ENCODE data around the gene OBSCN. TPM values are rescaled to one million over a fixed set of nuclear protein-coding genes. Genes with fewer than 3 reads are reported as not detected.

OBSCN gene
- total RNA-seq, 1 donor from 2014 or later = 10.2 TPM

DNA sequence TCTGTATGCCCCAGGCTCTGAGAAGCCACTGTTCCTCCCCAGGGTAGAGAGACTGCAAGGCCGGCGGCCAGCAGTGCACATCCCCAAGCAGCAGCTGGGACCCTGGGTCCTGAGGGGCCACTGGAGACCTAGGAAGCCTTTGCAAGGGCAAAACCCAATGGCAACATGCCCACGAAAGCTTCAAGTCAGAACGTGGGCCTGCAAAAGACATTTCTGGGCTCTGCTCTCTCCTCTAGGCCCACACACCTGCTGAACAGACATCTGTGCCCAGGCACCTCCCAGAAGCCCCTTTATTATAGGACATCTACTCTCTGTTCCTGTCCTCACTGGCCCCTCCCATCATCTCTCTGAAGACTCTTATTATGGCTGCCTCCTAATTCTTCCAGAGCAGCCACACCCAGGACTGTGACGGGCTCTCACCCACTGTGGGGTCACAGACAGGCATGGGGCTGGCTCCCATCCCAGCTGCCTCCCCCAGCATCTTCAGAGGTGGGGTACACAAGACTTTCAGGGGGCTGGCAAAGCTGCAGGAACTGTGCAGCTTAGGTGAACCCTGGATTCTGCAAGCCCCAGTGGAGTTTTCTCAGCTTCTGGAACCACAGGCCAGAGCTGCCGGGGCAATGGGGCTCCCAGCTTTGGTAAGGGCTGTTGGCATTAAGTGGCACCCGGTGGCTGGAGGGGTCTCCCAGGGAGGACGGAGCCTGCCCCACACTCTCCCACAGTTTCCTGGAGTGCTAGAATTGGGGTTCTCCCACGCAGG, 186.1 kb downstream of the OBSCN start:
- H3K27ac Mint-ChIP-seq (ENCODE audit: unreplicated experiment) = no peak overlapping the region
- no peaks in the 10 kb centered on the region for H3K9me3 Mint-ChIP-seq (ENCODE audit: low read depth)
- DNase-seq (ENCODE audit: low spot score) = peak; percentile 56
- peaks cover 14% of the 10 kb centered on the region for H3K36me3 Mint-ChIP-seq (ENCODE audit: low read depth)
- no peak overlapping the region for H3K4me3 Mint-ChIP-seq (ENCODE audit: unreplicated experiment)
- peaks cover 21% of the 10 kb centered on the region for H3K4me1 Mint-ChIP-seq (ENCODE audit: low read depth)
- H3K27me3 Mint-ChIP-seq (ENCODE audit: low read depth) = no peaks in the 10 kb centered on the region
- TF ChIP-seq, protein P1, sequence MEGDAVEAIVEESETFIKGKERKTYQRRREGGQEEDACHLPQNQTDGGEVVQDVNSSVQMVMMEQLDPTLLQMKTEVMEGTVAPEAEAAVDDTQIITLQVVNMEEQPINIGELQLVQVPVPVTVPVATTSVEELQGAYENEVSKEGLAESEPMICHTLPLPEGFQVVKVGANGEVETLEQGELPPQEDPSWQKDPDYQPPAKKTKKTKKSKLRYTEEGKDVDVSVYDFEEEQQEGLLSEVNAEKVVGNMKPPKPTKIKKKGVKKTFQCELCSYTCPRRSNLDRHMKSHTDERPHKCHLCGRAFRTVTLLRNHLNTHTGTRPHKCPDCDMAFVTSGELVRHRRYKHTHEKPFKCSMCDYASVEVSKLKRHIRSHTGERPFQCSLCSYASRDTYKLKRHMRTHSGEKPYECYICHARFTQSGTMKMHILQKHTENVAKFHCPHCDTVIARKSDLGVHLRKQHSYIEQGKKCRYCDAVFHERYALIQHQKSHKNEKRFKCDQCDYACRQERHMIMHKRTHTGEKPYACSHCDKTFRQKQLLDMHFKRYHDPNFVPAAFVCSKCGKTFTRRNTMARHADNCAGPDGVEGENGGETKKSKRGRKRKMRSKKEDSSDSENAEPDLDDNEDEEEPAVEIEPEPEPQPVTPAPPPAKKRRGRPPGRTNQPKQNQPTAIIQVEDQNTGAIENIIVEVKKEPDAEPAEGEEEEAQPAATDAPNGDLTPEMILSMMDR (IDR thresholded peaks at IDR 0.05) = peak; percentile 9

DNA sequence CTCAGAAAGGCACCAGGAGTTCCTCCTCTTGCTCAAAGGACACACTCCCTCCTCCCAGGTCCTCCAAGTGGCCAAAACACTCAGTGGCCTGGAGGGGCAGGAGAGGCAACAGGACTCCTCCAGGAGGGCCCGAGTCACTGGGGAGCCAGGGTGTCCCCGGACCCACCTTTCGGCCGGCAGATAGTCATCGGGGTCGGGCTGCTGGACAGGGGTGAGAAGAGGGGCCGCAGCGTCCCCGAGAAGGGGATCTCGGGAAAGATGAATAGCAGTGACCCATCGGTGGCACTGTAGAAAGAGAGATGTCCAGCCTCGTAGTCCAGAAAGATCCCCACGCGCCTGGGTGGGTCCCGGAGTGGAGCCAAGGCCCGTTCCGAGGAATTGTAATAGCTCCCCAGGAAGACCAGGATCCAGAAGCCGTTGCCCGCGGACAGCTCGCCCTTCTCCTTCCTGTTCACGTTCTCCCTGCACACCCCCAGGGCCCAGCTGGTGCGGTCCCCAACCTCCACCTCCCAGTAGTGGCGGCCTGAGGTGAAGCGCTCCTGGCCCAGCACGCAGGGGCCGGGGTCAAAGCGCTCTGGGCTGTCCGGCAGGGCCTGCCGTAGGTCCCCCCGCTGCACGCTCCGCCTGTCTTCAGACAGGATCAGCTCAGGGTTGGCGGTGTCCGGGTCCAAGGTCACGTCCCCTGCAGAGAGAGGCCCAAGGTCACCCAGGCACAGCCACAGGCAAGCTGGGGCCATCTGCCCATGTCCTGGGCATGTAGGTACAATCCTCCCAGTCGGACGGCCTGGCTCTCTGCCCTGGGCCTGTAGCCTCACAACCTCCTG, 186.9 kb downstream of the OBSCN start:
- peaks cover 17% of the 10 kb centered on the region for H3K36me3 Mint-ChIP-seq (ENCODE audit: low read depth)
- TF ChIP-seq, protein P1 (IDR thresholded peaks at IDR 0.05) = no peak
- H3K27ac Mint-ChIP-seq (ENCODE audit: unreplicated experiment) = no peak overlapping the region
- no peaks in the 10 kb centered on the region for H3K9me3 Mint-ChIP-seq (ENCODE audit: low read depth)
- peaks cover 21% of the 10 kb centered on the region for H3K4me1 Mint-ChIP-seq (ENCODE audit: low read depth)
- H3K27me3 Mint-ChIP-seq (ENCODE audit: low read depth) = no peaks in the 10 kb centered on the region
- peak; percentile 84 for DNase-seq (ENCODE audit: low spot score)
- H3K4me3 Mint-ChIP-seq (ENCODE audit: unreplicated experiment) = no peak overlapping the region

DNA sequence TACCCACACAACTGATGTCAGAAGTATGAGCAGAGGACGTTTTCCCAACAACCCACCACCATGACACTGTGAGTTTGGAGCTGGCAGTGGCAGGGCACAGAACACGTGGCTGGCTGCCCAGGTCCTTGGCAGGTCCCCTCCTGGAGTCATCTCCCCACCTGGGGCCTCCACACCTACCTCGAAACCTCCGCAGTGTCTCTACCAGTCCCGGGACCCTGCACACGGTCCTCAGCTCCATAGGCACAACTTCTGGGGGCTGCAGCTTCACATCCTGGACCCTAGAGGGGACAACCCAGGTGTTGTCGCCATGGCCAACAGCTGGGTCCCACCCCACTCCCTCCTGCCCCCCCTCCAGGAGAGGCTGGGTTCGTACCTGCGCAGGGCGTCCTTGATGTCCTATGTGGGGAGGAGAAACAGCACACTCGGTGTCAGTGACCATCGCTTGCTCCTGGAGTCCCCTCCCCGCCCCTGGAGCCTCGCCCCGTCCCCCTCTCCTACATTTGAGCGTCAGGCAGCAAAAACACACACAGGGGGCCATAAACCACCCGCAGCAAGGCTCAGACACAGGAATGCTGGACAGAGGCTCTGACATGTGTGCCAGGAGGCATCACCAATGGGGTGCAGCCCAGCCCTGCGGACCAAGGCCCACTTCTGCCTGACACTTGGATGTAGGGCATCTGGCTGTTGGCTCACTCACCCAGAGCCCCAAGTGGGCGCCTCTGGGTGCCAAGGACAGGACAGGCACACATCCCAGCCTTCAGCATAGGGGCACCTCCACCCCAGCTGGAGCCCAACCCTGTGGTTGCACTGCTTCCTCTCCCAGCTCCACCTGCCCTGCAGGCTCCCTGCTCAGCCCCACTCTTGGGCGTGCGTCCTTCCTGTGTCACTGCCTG, 189.2 kb downstream of the OBSCN start:
- H3K27me3 Mint-ChIP-seq (ENCODE audit: low read depth) = no peaks in the 10 kb centered on the region
- peaks cover 27% of the 10 kb centered on the region for H3K36me3 Mint-ChIP-seq (ENCODE audit: low read depth)
- TF ChIP-seq, protein P1 (IDR thresholded peaks at IDR 0.05) = no peak
- no peak overlapping the region for H3K27ac Mint-ChIP-seq (ENCODE audit: unreplicated experiment)
- H3K4me1 Mint-ChIP-seq (ENCODE audit: low read depth) = peaks cover 19% of the 10 kb centered on the region
- H3K9me3 Mint-ChIP-seq (ENCODE audit: low read depth) = no peaks in the 10 kb centered on the region
- H3K4me3 Mint-ChIP-seq (ENCODE audit: unreplicated experiment) = no peak overlapping the region
- DNase-seq (ENCODE audit: low spot score) = peak; percentile 70

DNA sequence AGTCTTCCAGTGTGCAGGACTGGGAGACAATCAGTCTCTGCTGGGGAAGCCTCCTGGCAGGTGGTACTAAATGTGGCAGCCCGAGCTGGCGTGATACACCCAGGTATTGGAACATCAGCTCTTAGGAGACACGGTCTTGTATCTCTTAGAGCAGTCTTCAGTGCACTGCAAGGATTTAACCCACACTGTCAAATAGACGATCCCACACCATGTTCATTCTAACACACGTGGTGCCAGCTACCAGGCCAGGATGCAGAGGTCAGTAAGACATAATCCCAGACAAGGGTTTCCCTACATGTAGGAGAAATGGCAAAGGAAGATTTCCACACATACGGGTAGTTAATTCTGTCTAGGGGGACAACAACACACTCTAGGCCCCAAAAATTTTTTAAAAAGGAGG, 190.1 kb downstream of the OBSCN start:
- Mint-ChIP-seq H3K9me3 (ENCODE audit: low read depth) (no peaks in the 10 kb centered on the region), H3K4me1 (ENCODE audit: low read depth) (peaks cover 11% of the 10 kb centered on the region), H3K27me3 (ENCODE audit: low read depth) (no peaks in the 10 kb centered on the region), H3K27ac (ENCODE audit: unreplicated experiment) (no peak overlapping the region), H3K4me3 (ENCODE audit: unreplicated experiment) (no peak overlapping the region), H3K36me3 (ENCODE audit: low read depth) (peaks cover 27% of the 10 kb centered on the region)
- TF ChIP-seq, protein P1 (IDR thresholded peaks at IDR 0.05) = no peak
- no peak for DNase-seq (ENCODE audit: low spot score)
